Fibroblast of skin of left biceps (primary cell): Measurements from ENCODE around the gene PRLH.

ENCODE experiments used
- DNase-seq, 2 experiments: peaks; one replicate each; pipeline ENCODE4 v3.0.0-alpha.2; 2013; ENCODE audit warnings: low read depth in 2 of 2

Gene PRLH

GRCh38 chr2:237539681-237540080 is 26.7 kb upstream of the PRLH start:
- no peak for DNase-seq

DNA sequence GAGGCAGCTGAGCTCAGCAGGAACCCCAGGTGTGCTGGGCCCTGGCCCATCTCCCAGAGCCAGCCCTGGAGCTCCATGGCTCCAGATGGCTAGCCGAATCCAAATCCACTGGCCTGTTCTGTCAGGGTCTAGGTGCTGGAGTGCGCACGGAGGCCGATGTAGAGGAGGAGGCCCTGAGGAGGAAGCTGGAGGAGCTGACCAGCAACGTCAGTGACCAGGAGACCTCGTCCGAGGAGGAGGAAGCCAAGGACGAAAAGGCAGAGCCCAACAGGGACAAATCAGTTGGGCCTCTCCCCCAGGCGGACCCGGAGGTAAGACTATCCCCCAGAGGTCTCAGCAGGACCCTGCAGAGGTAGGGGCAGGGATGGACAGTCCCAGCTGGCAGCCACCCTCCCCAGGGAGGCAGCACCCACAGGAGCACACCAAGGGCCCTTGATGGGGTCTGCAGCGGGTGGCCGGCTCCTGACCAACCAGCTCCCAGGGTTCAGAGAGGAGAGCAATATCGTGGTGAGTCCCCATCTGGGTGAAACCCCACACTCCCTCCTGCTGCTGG is 26.1 kb upstream of the PRLH start:
- no peak for DNase-seq

GRCh38 chr2:237540823-237541222 is 25.6 kb upstream of the PRLH start:
- peak; percentile 15 to 16 for DNase-seq

GRCh38 chr2:237541243-237541642 is 25.1 kb upstream of the PRLH start:
- no peak for DNase-seq

DNA sequence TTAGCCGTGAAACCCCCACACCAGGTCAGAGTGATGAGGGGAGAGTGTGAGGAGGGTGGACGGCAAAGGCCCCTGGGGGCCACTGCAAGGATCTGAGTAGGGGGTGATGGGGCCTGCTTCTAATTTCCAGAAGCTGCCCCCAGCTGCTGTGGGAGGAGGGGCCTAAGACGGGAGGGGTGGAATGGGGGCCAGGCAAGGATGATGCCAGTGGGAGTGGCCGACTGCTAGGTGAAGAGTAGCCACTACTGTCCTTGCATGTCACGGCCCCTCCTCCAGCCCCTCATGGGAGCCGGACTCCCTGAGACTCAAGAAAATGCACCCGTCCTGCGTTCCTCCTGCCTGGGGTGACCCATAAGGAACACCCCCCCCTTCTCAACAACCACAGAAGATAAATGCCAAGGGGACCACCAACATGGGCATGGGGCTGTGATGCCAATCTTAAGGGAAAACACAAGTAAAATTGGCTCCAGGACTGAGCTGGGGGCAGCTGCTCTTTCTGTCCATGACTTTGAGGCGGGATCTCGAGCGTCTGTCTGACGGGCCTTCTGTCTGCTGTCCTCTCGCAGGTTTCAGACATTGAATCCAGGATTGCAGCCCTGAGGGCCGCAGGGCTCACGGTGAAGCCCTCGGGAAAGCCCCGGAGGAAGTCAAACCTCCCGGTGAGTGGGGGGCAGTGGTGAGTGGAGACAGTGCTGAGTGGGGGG is 24.2 kb upstream of the PRLH start:
- no peak for DNase-seq

- no peak for DNase-seq
Measured at GRCh38 chr2:237546040-237546875, 20.1 kb upstream of the PRLH start.

DNA sequence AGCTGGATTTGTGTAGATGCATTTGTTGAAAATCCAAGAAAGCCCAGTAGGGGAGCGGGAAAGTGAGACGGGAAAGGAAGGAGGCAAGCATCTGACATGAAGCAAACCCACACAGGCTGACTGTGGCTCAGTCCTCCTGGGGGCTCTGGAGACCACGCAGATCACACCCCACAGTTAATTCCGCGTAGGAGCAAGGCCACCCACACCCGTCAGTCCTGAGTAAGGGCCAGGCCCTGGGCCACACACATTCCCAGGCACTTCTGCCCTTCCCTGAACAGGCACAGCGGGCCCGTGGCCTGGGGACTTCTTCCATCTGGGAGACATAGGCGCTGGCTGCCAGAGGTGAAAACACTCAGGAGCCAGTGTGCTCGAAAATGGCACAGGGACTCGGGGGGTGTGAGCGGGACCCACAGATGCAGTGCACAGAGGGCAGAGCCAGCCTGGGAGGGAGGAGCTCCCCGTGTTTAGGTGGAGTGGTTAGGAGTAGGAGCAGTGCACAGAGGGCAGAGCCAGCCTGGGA is 19.4 kb upstream of the PRLH start:
- no peak for DNase-seq

- no peak for DNase-seq
Measured at GRCh38 chr2:237547841-237548416, 18.4 kb upstream of the PRLH start.

- no peak for DNase-seq
Measured at GRCh38 chr2:237549216-237549615, 17.2 kb upstream of the PRLH start.

DNA sequence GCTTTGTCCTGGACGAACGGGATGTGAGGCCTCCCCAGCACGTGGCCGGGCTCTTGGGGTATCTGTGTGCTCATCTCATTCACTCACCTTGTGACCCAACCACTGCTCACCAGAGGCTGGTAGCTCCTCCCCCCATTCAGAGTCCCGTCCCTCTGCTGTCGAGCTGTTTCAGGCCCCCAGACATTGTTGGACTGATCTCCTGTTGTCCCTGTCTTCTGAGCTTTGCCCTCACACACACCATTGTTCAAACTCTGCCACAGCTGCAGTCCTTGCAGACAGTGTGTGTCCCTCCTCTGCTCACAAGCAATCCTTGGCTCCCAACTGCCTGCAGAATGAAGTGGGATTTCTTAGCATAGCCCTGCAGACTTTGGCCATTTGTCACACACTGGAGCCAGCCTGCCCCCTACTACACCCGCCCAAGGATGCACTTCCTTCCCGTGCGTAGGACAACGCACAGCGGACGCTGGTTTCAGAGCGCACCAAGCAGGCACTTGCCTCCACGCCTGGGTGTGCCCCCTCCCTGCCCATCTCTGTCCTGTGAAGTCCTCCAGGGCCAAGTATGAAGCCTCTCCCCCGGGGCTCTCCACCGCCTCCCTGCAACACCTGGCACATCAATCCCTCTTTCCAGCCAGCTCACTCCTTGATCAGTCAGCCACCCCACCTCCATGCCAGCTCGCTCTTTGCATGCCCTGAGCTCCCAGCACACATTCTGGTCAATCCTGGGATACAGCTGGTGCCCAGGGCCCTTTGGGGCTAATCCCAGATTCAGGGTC is 16.5 kb upstream of the PRLH start:
- DNase-seq: no peak

GRCh38 chr2:237551071-237551574 is 15.3 kb upstream of the PRLH start:
- no peak for DNase-seq

DNA sequence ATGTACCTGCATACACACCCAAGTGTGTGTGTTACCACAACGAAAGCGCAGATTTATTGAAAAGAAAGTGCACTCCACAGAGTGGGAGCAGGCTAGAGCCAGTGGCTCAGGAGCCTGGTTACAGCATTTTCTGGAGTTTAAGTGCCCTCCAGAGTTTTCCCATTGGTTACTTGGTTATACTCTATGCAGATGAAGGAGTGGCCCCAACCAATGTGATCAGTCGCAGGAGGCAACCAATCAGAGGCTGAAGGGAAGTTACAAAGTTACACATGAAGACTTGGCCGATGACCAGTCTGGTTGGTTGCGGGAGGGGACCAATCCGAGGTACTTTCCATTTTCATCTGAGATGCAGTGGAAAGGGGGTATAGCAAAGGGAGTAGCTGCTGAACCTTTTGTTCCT is 13.5 kb upstream of the PRLH start:
- DNase-seq: no peak

- no peak for DNase-seq
Measured at GRCh38 chr2:237553948-237554347, 12.4 kb upstream of the PRLH start.

DNA sequence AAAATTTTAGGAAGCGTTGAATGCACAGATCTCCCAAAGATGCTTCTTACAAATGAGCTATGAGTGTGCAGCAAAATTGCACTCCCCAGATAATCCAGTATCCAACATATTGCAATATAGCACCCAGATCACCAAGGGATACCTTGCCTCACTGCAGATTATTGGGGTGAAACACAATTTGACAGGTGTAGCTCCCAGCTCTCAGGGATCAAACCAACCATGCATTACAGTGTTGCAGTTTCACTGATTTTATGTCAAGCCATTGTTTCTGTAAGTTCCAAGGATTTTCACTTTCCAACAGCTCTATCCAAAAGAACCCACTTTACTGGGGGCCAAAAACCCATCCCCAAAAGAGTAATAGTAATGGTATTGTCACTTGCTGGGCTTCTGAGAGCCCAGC is 10.8 kb upstream of the PRLH start:
- DNase-seq: no peak

DNA sequence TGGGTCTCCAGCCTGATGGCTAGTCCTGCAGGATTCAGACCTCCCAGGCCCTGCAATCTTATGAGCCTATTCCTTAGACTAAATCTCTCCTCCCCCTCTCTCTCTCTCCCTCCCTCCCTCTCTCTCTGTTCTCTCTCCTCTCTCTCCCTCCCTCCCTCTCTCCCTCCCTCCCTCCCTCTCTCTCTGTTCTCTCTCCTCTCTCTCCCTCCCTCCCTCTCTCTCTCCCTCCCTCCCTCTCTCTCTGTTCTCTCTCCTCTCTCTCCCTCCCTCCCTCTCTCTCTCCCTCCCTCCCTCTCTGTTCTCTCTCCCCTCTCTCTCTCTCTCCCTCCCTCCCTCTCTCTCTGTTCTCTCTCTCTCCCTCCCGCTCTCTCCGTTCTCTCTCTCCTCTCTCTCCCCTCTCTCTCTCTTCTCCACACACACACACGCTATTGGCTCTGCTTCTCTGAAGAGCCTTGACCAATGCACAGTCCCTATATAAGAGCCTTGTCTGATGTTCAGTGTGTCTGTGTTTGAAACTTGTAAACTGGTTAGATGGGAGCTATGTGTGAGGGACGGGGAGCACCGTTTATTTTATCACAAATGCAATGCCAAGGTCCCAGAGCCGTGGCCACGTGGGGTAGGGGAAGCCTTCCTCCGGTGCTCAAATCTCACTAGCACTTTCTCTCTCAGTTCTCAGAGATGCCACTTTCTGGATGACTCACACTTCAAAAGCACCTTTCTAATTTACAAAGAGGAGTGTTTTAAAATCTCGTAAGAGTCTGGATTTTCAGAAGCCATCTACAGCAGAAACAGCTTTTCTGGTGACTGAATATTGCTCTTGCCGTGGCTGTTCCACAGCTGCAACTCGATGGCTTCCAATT is 9.4 kb upstream of the PRLH start:
- no peak for DNase-seq

- no peak for DNase-seq
Measured at GRCh38 chr2:237557633-237558015, 8.8 kb upstream of the PRLH start.

- no peak for DNase-seq
Measured at GRCh38 chr2:237558961-237559641, 7.3 kb upstream of the PRLH start.

DNA sequence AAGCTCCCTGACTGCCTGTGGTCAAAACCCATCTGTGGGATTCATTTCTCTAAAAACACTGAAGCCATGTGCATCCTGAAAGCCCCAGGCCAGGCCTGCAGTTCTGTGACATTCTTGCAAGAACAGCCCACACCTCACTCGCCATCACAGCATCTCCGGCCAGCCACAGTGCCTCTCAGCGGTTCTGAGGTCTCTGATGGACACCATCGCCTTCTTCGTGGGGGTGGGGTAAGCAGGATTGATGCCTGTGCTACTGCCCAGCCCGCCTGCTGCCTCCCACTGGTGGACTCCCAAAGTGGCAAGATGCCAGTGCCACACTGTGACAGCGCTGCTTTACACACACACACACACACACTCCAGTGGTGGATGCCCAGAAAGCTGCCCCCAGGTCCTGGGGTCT is 5.2 kb upstream of the PRLH start:
- no peak for DNase-seq

- DNase-seq: no peak
Measured at GRCh38 chr2:237563816-237564215, 2.6 kb upstream of the PRLH start.
